GM23338 (cell line): ENCODE data around the gene DBT.

Source experiments
- CREB1 ChIP-seq: fragments of 250-450 bp; sonication (Bioruptor Pico); IDR thresholded peaks from 2 replicates; pipeline ENCODE4 v1.5.0; 2020; ENCODE audit warnings: low read depth, mild to moderate bottlenecking, moderate library complexity
- EZH2 ChIP-seq: fragments of 200-600 bp; sonication (generic); IDR thresholded peaks from one replicate; pipeline ENCODE4 v1.8.0; 2017; ENCODE audit warnings: antibody characterized with exemption, mild to moderate bottlenecking, low read depth; ENCODE audit not compliant: unreplicated experiment
- JUNB ChIP-seq: IDR thresholded peaks from one replicate; pipeline ENCODE4 v1.6.1; 2016; ENCODE audit warnings: antibody characterized with exemption; ENCODE audit not compliant: unreplicated experiment
- NANOG ChIP-seq: IDR thresholded peaks from 2 replicates; pipeline ENCODE4 v1.6.1; 2016; ENCODE audit warnings: antibody characterized with exemption, borderline replicate concordance
- POLR2AphosphoS5 ChIP-seq: IDR thresholded peaks from 2 replicates; pipeline ENCODE4 v1.6.1; 2016; ENCODE audit warnings: antibody characterized with exemption, low read depth
- ZNF114 ChIP-seq: fragments of 250-450 bp; sonication (Bioruptor Pico); IDR thresholded peaks from 2 replicates; pipeline ENCODE4 v1.5.0; 2020; ENCODE audit warnings: mild to moderate bottlenecking, moderate library complexity
- ZNF331 ChIP-seq: fragments of 250-450 bp; sonication (Bioruptor Pico); IDR thresholded peaks from 2 replicates; pipeline ENCODE4 v1.5.0; 2020; ENCODE audit warnings: low read depth, mild to moderate bottlenecking, moderate library complexity
- TF ChIP-seq, protein P1 (sequence below), 2 experiments: fragments of 200-600 bp in 1 of 2; sonication (generic) in 1 of 2; conservative IDR thresholded peaks; 2 replicates each; pipeline versions ENCODE4 v1.5.1 to v1.6.1; 2016 to 2017; ENCODE audit warnings: antibody characterized with exemption in 2 of 2, low read depth in 2 of 2, mild to moderate bottlenecking in 2 of 2, moderate library complexity in 1 of 2
- TF ChIP-seq, protein P2 (sequence below): IDR thresholded peaks from one replicate; pipeline ENCODE4 v1.6.1; 2018; ENCODE audit warnings: antibody characterized with exemption; ENCODE audit not compliant: unreplicated experiment
- TF ChIP-seq, protein P3 (sequence below): fragments of 250-450 bp; sonication (Bioruptor Pico); IDR thresholded peaks from 2 replicates; pipeline ENCODE4 v1.5.0; 2020; ENCODE audit warnings: mild to moderate bottlenecking, moderate library complexity

DNA sequence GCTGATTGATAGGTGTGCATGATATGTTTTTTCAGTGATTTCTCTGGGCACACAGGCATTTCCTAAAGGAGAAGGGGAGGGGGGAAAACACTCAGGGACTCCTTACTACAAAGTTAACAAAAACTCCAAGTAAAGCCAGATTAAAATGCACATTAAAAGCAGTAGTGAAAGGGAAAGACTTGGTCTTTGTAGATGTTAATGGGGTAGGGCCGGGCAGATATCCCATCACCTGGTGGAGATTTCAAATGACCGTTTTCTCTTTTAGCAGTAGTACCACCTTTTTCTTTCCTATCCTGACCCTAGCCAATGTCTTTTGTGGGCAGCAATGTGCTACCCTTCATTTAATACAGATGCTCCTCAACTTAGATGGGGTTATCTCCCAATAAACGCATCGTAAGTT is 48.9 kb upstream of the DBT start:
- TF ChIP-seq, protein P1, sequence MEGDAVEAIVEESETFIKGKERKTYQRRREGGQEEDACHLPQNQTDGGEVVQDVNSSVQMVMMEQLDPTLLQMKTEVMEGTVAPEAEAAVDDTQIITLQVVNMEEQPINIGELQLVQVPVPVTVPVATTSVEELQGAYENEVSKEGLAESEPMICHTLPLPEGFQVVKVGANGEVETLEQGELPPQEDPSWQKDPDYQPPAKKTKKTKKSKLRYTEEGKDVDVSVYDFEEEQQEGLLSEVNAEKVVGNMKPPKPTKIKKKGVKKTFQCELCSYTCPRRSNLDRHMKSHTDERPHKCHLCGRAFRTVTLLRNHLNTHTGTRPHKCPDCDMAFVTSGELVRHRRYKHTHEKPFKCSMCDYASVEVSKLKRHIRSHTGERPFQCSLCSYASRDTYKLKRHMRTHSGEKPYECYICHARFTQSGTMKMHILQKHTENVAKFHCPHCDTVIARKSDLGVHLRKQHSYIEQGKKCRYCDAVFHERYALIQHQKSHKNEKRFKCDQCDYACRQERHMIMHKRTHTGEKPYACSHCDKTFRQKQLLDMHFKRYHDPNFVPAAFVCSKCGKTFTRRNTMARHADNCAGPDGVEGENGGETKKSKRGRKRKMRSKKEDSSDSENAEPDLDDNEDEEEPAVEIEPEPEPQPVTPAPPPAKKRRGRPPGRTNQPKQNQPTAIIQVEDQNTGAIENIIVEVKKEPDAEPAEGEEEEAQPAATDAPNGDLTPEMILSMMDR (conservative IDR thresholded peaks at IDR 0.05; ENCODE audit: low read depth in 2 of 2), result no peak
- TF ChIP-seq, protein P2, sequence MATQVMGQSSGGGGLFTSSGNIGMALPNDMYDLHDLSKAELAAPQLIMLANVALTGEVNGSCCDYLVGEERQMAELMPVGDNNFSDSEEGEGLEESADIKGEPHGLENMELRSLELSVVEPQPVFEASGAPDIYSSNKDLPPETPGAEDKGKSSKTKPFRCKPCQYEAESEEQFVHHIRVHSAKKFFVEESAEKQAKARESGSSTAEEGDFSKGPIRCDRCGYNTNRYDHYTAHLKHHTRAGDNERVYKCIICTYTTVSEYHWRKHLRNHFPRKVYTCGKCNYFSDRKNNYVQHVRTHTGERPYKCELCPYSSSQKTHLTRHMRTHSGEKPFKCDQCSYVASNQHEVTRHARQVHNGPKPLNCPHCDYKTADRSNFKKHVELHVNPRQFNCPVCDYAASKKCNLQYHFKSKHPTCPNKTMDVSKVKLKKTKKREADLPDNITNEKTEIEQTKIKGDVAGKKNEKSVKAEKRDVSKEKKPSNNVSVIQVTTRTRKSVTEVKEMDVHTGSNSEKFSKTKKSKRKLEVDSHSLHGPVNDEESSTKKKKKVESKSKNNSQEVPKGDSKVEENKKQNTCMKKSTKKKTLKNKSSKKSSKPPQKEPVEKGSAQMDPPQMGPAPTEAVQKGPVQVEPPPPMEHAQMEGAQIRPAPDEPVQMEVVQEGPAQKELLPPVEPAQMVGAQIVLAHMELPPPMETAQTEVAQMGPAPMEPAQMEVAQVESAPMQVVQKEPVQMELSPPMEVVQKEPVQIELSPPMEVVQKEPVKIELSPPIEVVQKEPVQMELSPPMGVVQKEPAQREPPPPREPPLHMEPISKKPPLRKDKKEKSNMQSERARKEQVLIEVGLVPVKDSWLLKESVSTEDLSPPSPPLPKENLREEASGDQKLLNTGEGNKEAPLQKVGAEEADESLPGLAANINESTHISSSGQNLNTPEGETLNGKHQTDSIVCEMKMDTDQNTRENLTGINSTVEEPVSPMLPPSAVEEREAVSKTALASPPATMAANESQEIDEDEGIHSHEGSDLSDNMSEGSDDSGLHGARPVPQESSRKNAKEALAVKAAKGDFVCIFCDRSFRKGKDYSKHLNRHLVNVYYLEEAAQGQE, result no peak
- TF ChIP-seq POLR2AphosphoS5 (no peak), ZNF331 (CRISPR knock-in tag) (no peak), EZH2 (no peak), JUNB (no peak), ZNF114 (CRISPR knock-in tag) (no peak), NANOG (no peak), CREB1 (CRISPR knock-in tag) (no peak)
- TF ChIP-seq, protein P3, sequence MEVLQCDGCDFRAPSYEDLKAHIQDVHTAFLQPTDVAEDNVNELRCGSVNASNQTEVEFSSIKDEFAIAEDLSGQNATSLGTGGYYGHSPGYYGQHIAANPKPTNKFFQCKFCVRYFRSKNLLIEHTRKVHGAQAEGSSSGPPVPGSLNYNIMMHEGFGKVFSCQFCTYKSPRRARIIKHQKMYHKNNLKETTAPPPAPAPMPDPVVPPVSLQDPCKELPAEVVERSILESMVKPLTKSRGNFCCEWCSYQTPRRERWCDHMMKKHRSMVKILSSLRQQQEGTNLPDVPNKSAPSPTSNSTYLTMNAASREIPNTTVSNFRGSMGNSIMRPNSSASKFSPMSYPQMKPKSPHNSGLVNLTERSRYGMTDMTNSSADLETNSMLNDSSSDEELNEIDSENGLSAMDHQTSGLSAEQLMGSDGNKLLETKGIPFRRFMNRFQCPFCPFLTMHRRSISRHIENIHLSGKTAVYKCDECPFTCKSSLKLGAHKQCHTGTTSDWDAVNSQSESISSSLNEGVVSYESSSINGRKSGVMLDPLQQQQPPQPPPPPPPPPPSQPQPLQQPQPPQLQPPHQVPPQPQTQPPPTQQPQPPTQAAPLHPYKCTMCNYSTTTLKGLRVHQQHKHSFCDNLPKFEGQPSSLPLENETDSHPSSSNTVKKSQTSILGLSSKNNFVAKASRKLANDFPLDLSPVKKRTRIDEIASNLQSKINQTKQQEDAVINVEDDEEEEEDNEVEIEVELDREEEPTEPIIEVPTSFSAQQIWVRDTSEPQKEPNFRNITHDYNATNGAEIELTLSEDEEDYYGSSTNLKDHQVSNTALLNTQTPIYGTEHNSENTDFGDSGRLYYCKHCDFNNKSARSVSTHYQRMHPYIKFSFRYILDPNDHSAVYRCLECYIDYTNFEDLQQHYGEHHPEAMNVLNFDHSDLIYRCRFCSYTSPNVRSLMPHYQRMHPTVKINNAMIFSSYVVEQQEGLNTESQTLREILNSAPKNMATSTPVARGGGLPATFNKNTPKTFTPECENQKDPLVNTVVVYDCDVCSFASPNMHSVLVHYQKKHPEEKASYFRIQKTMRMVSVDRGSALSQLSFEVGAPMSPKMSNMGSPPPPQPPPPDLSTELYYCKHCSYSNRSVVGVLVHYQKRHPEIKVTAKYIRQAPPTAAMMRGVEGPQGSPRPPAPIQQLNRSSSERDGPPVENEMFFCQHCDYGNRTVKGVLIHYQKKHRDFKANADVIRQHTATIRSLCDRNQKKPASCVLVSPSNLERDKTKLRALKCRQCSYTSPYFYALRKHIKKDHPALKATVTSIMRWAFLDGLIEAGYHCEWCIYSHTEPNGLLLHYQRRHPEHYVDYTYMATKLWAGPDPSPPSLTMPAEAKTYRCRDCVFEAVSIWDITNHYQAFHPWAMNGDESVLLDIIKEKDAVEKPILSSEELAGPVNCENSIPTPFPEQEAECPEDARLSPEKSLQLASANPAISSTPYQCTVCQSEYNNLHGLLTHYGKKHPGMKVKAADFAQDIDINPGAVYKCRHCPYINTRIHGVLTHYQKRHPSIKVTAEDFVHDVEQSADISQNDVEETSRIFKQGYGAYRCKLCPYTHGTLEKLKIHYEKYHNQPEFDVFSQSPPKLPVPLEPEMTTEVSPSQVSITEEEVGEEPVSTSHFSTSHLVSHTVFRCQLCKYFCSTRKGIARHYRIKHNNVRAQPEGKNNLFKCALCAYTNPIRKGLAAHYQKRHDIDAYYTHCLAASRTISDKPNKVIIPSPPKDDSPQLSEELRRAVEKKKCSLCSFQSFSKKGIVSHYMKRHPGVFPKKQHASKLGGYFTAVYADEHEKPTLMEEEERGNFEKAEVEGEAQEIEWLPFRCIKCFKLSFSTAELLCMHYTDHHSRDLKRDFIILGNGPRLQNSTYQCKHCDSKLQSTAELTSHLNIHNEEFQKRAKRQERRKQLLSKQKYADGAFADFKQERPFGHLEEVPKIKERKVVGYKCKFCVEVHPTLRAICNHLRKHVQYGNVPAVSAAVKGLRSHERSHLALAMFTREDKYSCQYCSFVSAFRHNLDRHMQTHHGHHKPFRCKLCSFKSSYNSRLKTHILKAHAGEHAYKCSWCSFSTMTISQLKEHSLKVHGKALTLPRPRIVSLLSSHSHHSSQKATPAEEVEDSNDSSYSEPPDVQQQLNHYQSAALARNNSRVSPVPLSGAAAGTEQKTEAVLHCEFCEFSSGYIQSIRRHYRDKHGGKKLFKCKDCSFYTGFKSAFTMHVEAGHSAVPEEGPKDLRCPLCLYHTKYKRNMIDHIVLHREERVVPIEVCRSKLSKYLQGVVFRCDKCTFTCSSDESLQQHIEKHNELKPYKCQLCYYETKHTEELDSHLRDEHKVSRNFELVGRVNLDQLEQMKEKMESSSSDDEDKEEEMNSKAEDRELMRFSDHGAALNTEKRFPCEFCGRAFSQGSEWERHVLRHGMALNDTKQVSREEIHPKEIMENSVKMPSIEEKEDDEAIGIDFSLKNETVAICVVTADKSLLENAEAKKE (CRISPR knock-in tag), result no peak
